HFF-Myc (cell line): ENCODE data around the gene GPR153.

Source experiments
- DNase-seq: peaks from one replicate; pipeline ENCODE4 v3.0.0-alpha.2; 2011; ENCODE audit warnings: low read depth; ENCODE audit errors: extremely low read depth
- H3K4me3 ChIP-seq: replicated peaks from 2 replicates; pipeline ENCODE4 v1.5.1; 2011; ENCODE audit warnings: low read depth, mild to moderate bottlenecking, control low read depth, low read length
- TF ChIP-seq, protein P1 (sequence below): IDR thresholded peaks from 2 replicates; pipeline ENCODE4 v1.5.1; 2012; ENCODE audit warnings: mild to moderate bottlenecking, low read depth, low read length, control low read depth; ENCODE audit errors: missing control alignments

The GPR153 gene

DNA sequence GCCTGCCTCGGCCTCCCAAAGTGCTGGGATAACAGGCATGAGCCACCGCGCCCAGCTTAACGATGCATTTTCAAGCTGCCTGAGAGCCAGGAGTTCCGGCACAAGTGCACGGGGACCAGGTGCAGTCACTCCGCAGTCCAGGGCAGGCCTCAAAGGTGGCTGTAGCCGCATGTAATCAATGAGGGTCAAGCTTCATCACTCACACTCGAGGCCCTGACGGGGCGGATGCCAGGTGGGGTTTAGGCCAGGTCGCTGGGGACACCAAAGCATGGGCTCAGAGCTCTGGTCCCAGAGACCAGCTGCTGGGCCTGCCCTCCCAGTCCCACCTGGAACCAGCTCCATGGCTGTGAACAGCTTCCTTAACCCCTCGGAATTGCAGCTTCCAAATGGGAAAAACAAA, 26.1 kb upstream of the GPR153 start:
- TF ChIP-seq, protein P1, sequence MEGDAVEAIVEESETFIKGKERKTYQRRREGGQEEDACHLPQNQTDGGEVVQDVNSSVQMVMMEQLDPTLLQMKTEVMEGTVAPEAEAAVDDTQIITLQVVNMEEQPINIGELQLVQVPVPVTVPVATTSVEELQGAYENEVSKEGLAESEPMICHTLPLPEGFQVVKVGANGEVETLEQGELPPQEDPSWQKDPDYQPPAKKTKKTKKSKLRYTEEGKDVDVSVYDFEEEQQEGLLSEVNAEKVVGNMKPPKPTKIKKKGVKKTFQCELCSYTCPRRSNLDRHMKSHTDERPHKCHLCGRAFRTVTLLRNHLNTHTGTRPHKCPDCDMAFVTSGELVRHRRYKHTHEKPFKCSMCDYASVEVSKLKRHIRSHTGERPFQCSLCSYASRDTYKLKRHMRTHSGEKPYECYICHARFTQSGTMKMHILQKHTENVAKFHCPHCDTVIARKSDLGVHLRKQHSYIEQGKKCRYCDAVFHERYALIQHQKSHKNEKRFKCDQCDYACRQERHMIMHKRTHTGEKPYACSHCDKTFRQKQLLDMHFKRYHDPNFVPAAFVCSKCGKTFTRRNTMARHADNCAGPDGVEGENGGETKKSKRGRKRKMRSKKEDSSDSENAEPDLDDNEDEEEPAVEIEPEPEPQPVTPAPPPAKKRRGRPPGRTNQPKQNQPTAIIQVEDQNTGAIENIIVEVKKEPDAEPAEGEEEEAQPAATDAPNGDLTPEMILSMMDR, result no peak
- DNase-seq, result no peak
- no peak overlapping the region for H3K4me3 ChIP-seq

DNA sequence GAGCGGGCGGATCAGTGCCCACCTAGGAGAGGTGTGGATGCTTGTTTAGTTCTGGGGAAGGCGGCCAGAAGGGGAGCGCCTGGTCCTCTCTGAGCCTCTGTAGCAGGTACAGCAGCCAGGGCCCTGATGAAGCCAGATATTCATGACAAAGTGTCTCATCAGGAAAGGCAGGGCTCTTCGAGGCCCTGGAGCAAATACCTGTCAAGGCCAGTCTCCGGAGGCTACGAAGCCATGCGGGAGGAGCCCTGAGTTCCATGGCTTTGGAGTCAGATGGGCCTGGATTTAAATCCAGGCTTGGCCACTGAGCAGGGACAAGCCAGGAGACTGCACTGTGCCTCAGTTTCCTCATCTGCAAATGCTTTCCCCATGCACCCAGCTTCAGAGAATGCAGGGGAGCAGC, 25.4 kb upstream of the GPR153 start:
- TF ChIP-seq, protein P1, result no peak
- no peak for DNase-seq
- H3K4me3 ChIP-seq, result no peak overlapping the region

GRCh38 chr1:6285336-6285735, 24.4 kb upstream of the GPR153 start:
- H3K4me3 ChIP-seq, result no peak overlapping the region
- TF ChIP-seq, protein P1, result no peak
- DNase-seq, result no peak

GRCh38 chr1:6282577-6283270, 21.8 kb upstream of the GPR153 start:
- no peak overlapping the region for H3K4me3 ChIP-seq
- no peak for DNase-seq
- TF ChIP-seq, protein P1, result no peak

DNA sequence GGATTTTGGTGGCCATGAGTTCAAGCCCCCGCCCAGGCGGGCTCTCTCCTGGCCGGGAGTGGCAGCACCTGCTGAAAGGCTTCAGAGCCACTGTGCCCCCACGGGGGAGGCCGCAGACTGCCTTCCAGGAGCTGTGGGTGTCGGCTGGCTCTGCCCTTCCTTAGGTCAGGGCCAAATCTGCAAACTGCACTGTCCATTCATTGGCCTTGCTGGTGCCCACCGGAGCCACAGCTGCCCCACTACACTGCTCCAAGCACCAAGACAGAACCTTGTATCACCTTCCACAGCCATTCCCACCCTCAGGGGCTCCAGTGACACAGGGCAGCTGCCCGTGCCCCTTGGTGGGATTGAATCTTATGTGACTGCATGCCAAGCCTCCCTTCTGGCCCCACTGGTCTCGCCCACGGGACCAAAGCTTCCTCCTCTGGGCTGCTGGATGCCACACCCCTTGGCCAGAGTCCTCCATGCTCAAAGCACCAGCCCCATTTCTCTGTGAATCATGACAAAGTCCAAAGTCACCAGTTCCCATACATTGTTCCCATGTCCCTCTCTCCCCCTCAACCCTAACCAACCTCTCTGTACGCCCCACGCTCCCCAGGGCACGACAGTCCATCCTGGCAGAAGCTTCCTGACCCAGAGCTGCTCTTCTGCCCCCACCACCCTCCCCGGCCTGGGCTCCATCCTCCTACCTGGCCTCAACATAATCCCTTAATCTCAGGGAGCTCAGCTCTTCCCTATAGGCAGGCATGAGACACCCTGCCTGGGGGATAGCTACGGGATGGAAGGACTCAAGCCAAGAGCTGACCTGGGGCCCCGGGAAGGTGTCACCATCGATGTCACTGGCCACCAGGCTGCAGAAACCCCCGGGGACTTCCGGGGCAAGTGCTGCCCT, 20.9 kb upstream of the GPR153 start:
- TF ChIP-seq, protein P1, result no peak
- no peak overlapping the region for H3K4me3 ChIP-seq
- no peak for DNase-seq

- TF ChIP-seq, protein P1, result peak; percentile 37
- no peak overlapping the region for H3K4me3 ChIP-seq
- no peak for DNase-seq
Observed at GRCh38 chr1:6280761-6281451, 20.0 kb upstream of the GPR153 start.
